Measurements from ENCODE around the gene NTM. TPM values are rescaled to one million over a fixed set of nuclear protein-coding genes. Genes with fewer than 3 reads are reported as not detected.

NTM gene
- total and polyA plus RNA-seq, 2 of the 8 experiments (the other 6 are each of a cell fraction or from before 2014, with no cell fraction given) = 13.4 to 20.0 TPM

DNA sequence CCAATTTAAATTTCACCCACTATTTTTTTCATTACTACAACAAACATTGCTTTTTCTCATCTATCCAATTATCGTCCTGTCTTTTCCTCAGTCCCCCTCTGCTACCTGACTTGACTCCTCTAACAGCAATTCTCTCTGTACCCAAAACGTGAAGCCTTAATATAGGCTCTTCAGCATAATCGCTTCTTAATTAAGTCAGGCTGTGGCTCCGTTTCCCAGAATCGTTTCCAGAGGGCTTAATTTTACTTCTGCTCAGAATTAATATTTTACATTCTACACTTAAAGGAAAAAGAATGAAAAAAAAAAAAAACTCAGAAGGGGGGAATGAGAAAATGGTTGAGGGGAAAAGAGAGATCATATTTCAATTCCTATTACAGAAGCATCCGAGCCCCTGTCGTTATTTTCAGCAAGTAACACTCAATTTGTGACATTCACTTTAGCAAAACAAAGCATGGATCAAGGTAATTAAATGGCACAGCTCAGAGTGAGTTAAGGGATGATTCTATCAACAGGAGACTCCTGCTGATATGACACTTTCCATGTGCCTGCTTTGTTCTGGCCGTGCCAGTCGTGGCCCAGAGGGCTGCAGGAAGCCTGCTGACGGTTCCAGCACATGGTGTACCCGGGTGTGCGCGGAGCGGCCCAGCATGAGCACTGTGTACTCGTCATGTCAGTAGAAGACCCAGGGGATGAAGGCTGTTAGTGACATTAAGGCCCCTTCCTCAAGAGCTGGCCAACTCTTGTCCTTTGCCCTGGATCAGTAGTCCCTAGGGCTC lies 272.5 kb downstream of the NTM start (continued):
- TF ChIP-seq, protein P1, sequence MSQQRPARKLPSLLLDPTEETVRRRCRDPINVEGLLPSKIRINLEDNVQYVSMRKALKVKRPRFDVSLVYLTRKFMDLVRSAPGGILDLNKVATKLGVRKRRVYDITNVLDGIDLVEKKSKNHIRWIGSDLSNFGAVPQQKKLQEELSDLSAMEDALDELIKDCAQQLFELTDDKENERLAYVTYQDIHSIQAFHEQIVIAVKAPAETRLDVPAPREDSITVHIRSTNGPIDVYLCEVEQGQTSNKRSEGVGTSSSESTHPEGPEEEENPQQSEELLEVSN (IDR thresholded peaks at IDR 0.05) = peak; percentile 39; the same call in 1 of the 2 replicates
- no peak for TF ChIP-seq POLR2AphosphoS5 (IDR thresholded peaks at IDR 0.05; ENCODE audit: low read depth, low read length)
